ENCODE results near the gene COLQ.

The COLQ gene

DNA sequence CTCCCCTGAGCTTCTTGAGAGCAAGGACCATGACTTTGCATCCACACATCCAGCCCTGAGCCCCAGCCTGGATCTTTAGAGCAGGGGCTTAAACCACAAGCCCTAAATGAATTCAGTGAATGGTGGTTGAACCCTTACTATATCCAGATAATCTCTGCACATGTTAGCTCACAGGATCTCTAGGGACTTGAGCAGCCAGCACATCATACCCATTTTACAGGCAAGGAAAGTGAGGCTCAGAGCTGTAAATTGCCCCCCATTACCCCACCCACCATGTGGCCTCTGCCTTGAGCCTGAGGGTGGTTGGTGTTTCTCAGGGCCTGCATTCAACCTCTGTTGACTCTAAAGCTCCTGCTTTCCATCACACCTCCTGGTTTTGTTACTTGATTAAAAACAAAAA is 66.5 kb downstream of the COLQ start:
- TF ChIP-seq, protein P1, sequence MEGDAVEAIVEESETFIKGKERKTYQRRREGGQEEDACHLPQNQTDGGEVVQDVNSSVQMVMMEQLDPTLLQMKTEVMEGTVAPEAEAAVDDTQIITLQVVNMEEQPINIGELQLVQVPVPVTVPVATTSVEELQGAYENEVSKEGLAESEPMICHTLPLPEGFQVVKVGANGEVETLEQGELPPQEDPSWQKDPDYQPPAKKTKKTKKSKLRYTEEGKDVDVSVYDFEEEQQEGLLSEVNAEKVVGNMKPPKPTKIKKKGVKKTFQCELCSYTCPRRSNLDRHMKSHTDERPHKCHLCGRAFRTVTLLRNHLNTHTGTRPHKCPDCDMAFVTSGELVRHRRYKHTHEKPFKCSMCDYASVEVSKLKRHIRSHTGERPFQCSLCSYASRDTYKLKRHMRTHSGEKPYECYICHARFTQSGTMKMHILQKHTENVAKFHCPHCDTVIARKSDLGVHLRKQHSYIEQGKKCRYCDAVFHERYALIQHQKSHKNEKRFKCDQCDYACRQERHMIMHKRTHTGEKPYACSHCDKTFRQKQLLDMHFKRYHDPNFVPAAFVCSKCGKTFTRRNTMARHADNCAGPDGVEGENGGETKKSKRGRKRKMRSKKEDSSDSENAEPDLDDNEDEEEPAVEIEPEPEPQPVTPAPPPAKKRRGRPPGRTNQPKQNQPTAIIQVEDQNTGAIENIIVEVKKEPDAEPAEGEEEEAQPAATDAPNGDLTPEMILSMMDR (IDR thresholded peaks at IDR 0.05), result no peak

DNA sequence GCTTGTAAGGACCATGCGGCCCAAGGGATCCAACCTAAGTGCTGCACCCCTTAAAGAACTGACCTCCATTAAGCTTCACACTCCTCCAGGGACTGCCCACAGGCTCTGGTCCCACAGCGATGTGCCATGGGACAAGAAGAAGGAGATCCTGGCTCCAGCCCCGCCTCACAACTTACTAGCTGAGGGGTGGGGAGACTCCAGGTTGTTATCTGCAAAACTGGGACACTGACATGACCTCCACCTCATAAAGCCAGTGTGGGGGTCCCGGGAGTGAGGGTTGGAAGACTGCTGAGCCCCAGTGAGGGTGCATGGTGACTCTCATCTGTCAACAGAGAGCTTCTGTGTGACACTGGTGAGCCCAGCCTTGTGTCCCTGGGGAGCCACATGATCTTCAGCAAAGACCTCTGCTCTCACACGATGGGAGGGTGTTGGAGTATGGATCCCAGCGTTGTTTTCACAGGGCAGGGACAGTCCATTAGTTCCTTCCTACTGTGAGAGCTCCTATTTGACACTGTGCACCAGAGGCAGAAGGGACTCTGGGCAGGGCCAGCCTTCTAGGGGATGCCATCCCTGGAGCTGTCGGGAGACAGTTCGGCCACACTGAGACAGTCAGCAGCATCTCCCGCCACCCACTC is 67.4 kb downstream of the COLQ start:
- H3K27ac ChIP-seq, result no peak overlapping the region
- no peak overlapping the region for H3K4me3 ChIP-seq (ENCODE audit: low read depth in 1 of 2, low read length in 1 of 2)
- H3K36me3 ChIP-seq, result no peaks in the 10 kb centered on the region
- no peaks in the 10 kb centered on the region for H3K9me3 ChIP-seq
- H3K4me1 ChIP-seq (ENCODE audit: control insufficient read depth in 1 of 2, insufficient read depth in 1 of 2, low read depth in 1 of 2, low read length in 1 of 2), result peaks cover 14 to 15% of the 10 kb centered on the region in 2 experiments
- no peaks in the 10 kb centered on the region for H3K27me3 ChIP-seq
- TF ChIP-seq, protein P1 (IDR thresholded peaks at IDR 0.05), result no peak

More for the DNA sequence above, 66.5 kb downstream of the COLQ start:
- Histone ChIP-seq H3K9me3 (no peaks in the 10 kb centered on the region), H3K4me1 (ENCODE audit: control insufficient read depth in 1 of 2, insufficient read depth in 1 of 2, low read depth in 1 of 2, low read length in 1 of 2) (peaks cover 16% of the 10 kb centered on the region in 2 experiments), H3K27ac (no peak overlapping the region), H3K36me3 (no peaks in the 10 kb centered on the region), H3K4me3 (ENCODE audit: low read depth in 1 of 2, low read length in 1 of 2) (no peak overlapping the region), H3K27me3 (no peaks in the 10 kb centered on the region)

DNA sequence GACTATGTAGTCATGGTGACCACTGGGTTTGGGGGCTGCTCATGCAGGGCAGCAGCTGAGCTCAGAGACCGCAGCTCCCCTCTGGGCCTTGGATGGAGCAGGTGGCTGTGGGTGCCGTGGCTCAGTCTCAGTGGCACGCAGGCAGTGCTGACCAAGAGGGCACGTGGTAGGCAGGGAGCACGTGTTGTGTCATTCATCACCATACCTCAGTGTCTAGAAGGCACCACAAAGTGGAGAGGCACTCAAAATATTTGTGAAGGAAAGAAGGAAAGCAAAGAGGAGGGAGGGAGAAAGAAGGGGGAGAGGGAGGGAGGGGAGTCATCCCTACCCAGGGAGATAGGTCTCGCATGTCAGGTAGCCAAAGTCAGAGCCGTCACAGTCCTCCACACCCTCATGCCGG is 68.0 kb downstream of the COLQ start:
- TF ChIP-seq, protein P1 (IDR thresholded peaks at IDR 0.05), result no peak
- H3K9me3 ChIP-seq, result no peaks in the 10 kb centered on the region
- no peaks in the 10 kb centered on the region for H3K27me3 ChIP-seq
- peaks cover 8 to 9% of the 10 kb centered on the region in 2 experiments for H3K4me1 ChIP-seq (ENCODE audit: control insufficient read depth in 1 of 2, insufficient read depth in 1 of 2, low read depth in 1 of 2, low read length in 1 of 2)
- H3K36me3 ChIP-seq, result no peaks in the 10 kb centered on the region
- no peak overlapping the region for H3K4me3 ChIP-seq (ENCODE audit: low read depth in 1 of 2, low read length in 1 of 2)
- no peak overlapping the region for H3K27ac ChIP-seq

DNA sequence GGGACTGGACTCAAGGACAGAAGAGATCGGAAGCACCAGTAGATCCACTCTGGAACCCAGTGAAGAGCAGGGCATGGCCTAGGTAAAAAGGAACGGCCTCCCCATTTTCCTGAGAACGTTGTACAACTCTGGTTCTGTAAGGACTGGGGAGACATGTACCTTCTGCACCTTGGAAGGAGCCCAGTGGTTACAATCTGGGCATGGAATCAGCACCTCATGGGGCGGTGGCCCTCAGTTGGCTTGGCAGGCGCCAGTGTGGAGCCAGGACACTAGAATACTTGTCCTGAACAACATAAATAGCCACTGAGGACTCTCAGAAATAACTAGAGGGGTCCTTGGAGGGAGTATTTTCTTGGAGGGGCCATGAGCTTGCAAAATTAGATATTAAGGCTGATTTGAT is 68.5 kb downstream of the COLQ start:
- no peak overlapping the region for H3K4me3 ChIP-seq (ENCODE audit: low read depth in 1 of 2, low read length in 1 of 2)
- H3K4me1 ChIP-seq (ENCODE audit: control insufficient read depth in 1 of 2, insufficient read depth in 1 of 2, low read depth in 1 of 2, low read length in 1 of 2), result peaks cover 2 to 4% of the 10 kb centered on the region in 2 experiments
- no peak overlapping the region for H3K27ac ChIP-seq
- no peaks in the 10 kb centered on the region for H3K27me3 ChIP-seq
- no peaks in the 10 kb centered on the region for H3K36me3 ChIP-seq
- TF ChIP-seq, protein P1 (IDR thresholded peaks at IDR 0.05), result no peak
- no peaks in the 10 kb centered on the region for H3K9me3 ChIP-seq

DNA sequence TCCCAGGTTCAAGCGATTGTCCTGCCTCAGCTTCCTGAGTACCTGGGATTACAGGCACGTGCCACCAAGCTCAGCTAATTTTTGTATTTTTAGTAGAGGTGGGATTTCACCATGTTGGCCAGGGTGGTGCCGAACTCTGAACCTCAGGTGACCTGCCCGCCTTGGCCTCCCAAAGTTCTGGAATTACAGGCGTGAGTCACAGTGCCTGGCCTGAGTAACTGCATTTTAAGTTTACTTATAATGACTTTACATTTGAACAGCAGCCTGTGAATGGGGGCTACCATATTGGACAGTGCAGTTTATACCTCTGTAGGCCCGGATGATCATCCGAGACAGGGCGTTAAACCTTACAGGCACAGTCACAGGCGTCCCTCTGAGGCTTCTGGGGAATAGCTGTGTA is 69.3 kb downstream of the COLQ start:
- no peaks in the 10 kb centered on the region for H3K9me3 ChIP-seq
- no peaks in the 10 kb centered on the region for H3K4me1 ChIP-seq (ENCODE audit: control insufficient read depth in 1 of 2, insufficient read depth in 1 of 2, low read depth in 1 of 2, low read length in 1 of 2)
- no peak overlapping the region for H3K27ac ChIP-seq
- TF ChIP-seq, protein P1 (IDR thresholded peaks at IDR 0.05), result no peak
- no peak overlapping the region for H3K4me3 ChIP-seq (ENCODE audit: low read depth in 1 of 2, low read length in 1 of 2)
- H3K27me3 ChIP-seq, result no peaks in the 10 kb centered on the region
- no peaks in the 10 kb centered on the region for H3K36me3 ChIP-seq

Measured in neutrophil (primary cell).